Stimulated activated CD4-positive, alpha-beta T cell treated with anti-CD3 and anti-CD28 coated beads, Interleukin-4, amount 100 ng/mL, for 48 hours (primary cell): ENCODE data around the gene SSRP1.
"Not testable (repeated sequence)": the region's sequence is repeated elsewhere in the genome, so short reads cannot be mapped to it uniquely, and the experiment has no call there.

Experiments used
- DNase-seq, 2 donors: peaks; one replicate each; pipeline ENCODE4 v3.0.0-alpha.2; 2020; ENCODE audit warnings: low read depth in 2 of 2

Gene SSRP1

GRCh38 chr11:57335343-57336110 lies at the start of gene SSRP1:
SSRP1 (minus strand) TSS chr11:57335892; CDS start chr11:57335121, 771 bp downstream.
- DNase-seq: peak; percentile 80 to 86

- DNase-seq: no peak
These were observed 45.3 kb upstream of the SSRP1 start, which contains the start of gene PRG3 for GRCh38 chr11:57380975-57381374. PRG3 (minus strand) TSS chr11:57381150; CDS start chr11:57380708, 442 bp downstream.

- no peak for DNase-seq
These were observed 44.0 kb upstream of the SSRP1 start for GRCh38 chr11:57379732-57380131.

GRCh38 chr11:57378186-57378585 lies 42.5 kb upstream of the SSRP1 start:
- DNase-seq: no peak

- no peak for DNase-seq
These were observed 41.4 kb upstream of the SSRP1 start for GRCh38 chr11:57377107-57377506.

GRCh38 chr11:57376095-57377090 lies 40.7 kb upstream of the SSRP1 start:
- no peak for DNase-seq

- DNase-seq: no peak
These were observed 39.8 kb upstream of the SSRP1 start for GRCh38 chr11:57375490-57375889.

- no peak for DNase-seq
These were observed 39.3 kb upstream of the SSRP1 start for GRCh38 chr11:57374966-57375365.

GRCh38 chr11:57373146-57373545 lies 37.5 kb upstream of the SSRP1 start:
- DNase-seq: no peak

GRCh38 chr11:57370941-57371340 lies 35.2 kb upstream of the SSRP1 start:
- no peak for DNase-seq

GRCh38 chr11:57370251-57370650 lies 34.6 kb upstream of the SSRP1 start:
- no peak for DNase-seq

- no peak for DNase-seq
These were observed 33.1 kb upstream of the SSRP1 start for GRCh38 chr11:57368845-57369232.

- DNase-seq: no peak
These were observed 32.6 kb upstream of the SSRP1 start for GRCh38 chr11:57368106-57368844.

- DNase-seq: no peak
These were observed 29.4 kb upstream of the SSRP1 start for GRCh38 chr11:57364851-57365660.

GRCh38 chr11:57363131-57364080 lies 27.7 kb upstream of the SSRP1 start:
- DNase-seq: no peak

GRCh38 chr11:57361926-57362325 lies 26.2 kb upstream of the SSRP1 start:
- DNase-seq: no peak

GRCh38 chr11:57361420-57361819 lies 25.7 kb upstream of the SSRP1 start:
- DNase-seq: not testable (repeated sequence)

GRCh38 chr11:57360991-57361390 lies 25.3 kb upstream of the SSRP1 start:
- no peak for DNase-seq

- no peak for DNase-seq
These were observed 24.4 kb upstream of the SSRP1 start for GRCh38 chr11:57359896-57360690.
